ENCODE measurements around the gene CYSRT1.

The CYSRT1 gene

GRCh38 chr9:137266162-137266527 lies 41.2 kb downstream of the CYSRT1 start:
- no peak for ATAC-seq (replicated peaks; ENCODE audit: extremely low read depth, poor library complexity, severe bottlenecking)
- H3K27ac Mint-ChIP-seq (ENCODE audit: low read depth): no peak overlapping the region
- DNase-seq (ENCODE audit: low spot score in 2 of 2): no peak
- H3K36me3 Mint-ChIP-seq (ENCODE audit: insufficient read depth): peaks cover 18% of the 10 kb centered on the region
- no peaks in the 10 kb centered on the region for H3K9me3 Mint-ChIP-seq
- H3K4me1 Mint-ChIP-seq: peaks cover 7% of the 10 kb centered on the region
- H3K27me3 Mint-ChIP-seq: no peaks in the 10 kb centered on the region
- no peak overlapping the region for H3K4me3 Mint-ChIP-seq

- Mint-ChIP-seq H3K27me3 (no peaks in the 10 kb centered on the region), H3K9me3 (no peaks in the 10 kb centered on the region), H3K4me1 (peaks cover 8% of the 10 kb centered on the region), H3K36me3 (ENCODE audit: insufficient read depth) (peaks cover 22% of the 10 kb centered on the region), H3K4me3 (no peak overlapping the region), H3K27ac (ENCODE audit: low read depth) (peak overlapping the region; percentile 41)
- no peak for ATAC-seq (replicated peaks; ENCODE audit: extremely low read depth, poor library complexity, severe bottlenecking)
- DNase-seq (ENCODE audit: low spot score in 2 of 2): no peak
Measured at GRCh38 chr9:137266585-137267453, 41.8 kb downstream of the CYSRT1 start.

DNA sequence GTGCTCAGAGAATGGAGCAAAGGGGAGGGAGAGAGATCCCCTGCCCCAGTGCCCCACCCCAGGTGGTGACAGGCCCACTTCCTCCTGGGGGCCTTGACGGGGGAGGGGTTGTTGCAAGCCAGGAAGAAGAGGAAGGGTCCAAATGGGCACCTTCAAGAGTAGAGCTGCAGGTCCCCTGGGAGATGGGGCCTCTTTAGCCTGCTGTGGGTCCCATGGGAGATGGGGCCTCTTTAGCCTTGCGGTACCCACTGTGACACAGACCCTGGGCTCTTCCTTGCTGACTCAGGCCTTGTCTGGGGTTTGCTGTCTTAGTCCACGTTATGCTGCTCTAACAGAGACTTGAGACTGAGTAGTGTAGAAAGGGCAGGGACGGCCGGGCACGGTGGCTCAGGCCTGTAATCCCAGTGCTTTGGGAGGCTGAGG lies 43.0 kb downstream of the CYSRT1 start:
- DNase-seq (ENCODE audit: low spot score in 2 of 2): no peak
- Mint-ChIP-seq H3K4me1 (peaks cover 6% of the 10 kb centered on the region), H3K27ac (ENCODE audit: low read depth) (no peak overlapping the region), H3K9me3 (no peaks in the 10 kb centered on the region), H3K4me3 (no peak overlapping the region), H3K27me3 (no peaks in the 10 kb centered on the region), H3K36me3 (ENCODE audit: insufficient read depth) (peaks cover 22% of the 10 kb centered on the region)
- no peak for ATAC-seq (replicated peaks; ENCODE audit: extremely low read depth, poor library complexity, severe bottlenecking)

DNA sequence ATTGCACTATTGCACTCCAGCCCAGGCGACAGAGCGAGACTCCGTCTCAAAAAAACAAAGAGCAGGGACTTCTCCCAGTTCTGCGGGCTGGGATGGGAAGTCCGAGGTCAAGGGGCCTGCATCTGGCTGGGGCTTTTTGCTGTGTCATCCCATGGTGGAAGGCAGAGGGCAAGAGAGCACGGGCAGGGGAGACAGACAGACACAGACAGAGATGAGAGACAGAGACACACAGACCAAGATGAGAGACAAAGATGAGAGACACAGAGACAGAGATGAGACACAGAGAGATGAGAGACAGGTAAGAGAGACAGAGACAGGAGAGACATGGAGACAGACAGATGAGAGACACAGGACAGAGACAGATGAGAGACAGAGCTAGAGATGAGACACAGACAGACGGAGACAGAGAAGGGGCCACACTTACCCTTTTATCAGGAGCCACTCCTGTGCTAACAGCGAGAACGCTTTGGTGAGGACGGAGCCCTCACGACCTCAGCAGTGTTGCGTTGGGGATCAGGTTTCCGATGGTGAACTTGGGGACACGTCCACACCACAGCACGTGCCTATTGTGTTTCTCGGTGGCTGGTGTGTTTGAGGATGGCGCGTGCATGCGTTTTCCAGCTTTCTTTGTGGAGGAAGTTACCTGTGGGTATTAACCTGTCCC lies 43.7 kb downstream of the CYSRT1 start:
- peaks cover 6% of the 10 kb centered on the region for H3K4me1 Mint-ChIP-seq
- H3K9me3 Mint-ChIP-seq: no peaks in the 10 kb centered on the region
- peaks cover 22% of the 10 kb centered on the region for H3K36me3 Mint-ChIP-seq (ENCODE audit: insufficient read depth)
- no peak overlapping the region for H3K27ac Mint-ChIP-seq (ENCODE audit: low read depth)
- DNase-seq (ENCODE audit: low spot score in 2 of 2): no peak
- H3K4me3 Mint-ChIP-seq: no peak overlapping the region
- ATAC-seq (replicated peaks; ENCODE audit: extremely low read depth, poor library complexity, severe bottlenecking): no peak
- no peaks in the 10 kb centered on the region for H3K27me3 Mint-ChIP-seq

DNA sequence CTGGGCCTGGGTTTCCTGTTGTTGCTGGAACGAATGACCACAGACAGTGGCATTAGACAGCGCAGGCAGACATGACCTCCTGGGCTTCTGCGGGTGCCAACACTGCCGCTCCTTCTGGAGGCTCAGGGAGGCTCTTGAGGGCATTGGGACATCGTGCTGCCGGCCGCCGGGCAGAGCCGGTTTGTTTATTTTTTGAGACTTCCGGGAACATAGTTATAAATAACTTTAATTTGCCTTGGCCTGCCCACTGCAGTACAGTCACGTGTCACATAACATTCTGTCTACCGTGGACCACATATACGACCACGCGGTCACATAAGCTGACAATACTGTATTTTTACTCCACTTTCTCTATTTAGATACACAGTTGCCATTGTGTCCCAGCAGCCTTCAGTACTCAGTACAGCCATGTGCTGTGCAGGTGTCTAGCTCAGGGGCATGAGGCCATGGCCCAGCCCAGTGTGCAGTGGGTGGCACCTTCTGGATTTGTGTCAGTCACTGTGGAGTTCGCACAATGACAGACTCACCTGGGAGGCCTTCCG lies 44.3 kb downstream of the CYSRT1 start:
- Mint-ChIP-seq H3K36me3 (ENCODE audit: insufficient read depth) (peaks cover 18% of the 10 kb centered on the region), H3K4me3 (no peak overlapping the region), H3K4me1 (peaks cover 7% of the 10 kb centered on the region), H3K9me3 (no peaks in the 10 kb centered on the region), H3K27ac (ENCODE audit: low read depth) (no peak overlapping the region), H3K27me3 (no peaks in the 10 kb centered on the region)
- DNase-seq (ENCODE audit: low spot score in 2 of 2) (no peak), ATAC-seq (replicated peaks; ENCODE audit: extremely low read depth, poor library complexity, severe bottlenecking) (no peak)

DNA sequence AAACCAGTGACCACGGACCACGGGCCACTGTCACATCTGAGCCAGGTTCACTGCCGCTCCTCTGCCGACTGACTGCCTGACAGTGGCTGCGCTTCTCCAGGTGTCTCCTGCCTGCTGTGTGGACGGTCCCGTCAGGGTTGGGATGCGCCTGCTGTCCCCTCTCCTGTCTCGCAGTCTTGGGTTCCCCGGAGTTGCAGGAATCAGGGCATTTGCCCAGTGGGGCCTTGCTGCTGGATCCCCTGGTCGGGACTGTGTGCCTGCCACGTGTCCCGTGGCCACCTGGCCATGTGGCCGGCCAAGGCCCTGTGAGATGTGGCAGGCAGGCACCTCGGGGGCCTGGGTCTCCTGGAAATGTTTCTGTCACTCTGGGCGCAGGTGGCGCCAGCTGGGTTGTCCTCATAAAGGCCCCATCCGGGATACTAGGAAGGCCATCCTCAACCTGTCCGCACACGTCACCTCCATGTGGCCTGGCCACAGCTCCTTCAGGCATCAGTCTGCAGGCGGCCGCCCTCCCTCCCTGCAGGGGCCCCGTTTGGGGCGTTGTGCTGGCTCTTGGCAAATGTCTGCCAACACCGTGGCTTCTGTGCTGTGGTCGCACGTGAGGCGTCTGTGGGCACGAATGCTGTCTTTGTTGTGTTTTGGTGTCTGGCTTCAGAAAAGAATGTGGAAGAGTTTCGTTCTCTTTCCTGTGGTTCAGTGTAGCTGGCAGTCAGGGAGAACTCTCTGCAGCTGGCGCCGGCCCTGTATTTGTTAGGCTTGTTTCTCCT lies 46.1 kb downstream of the CYSRT1 start:
- H3K4me1 Mint-ChIP-seq: peaks cover 19% of the 10 kb centered on the region
- H3K27ac Mint-ChIP-seq (ENCODE audit: low read depth): no peak overlapping the region
- H3K9me3 Mint-ChIP-seq: no peaks in the 10 kb centered on the region
- DNase-seq (ENCODE audit: low spot score in 2 of 2) (no peak), ATAC-seq (replicated peaks; ENCODE audit: extremely low read depth, poor library complexity, severe bottlenecking) (peak; percentile 28)
- peaks cover 16% of the 10 kb centered on the region for H3K36me3 Mint-ChIP-seq (ENCODE audit: insufficient read depth)
- no peak overlapping the region for H3K4me3 Mint-ChIP-seq
- no peaks in the 10 kb centered on the region for H3K27me3 Mint-ChIP-seq

GRCh38 chr9:137271696-137272076 lies 46.7 kb downstream of the CYSRT1 start:
- H3K4me3 Mint-ChIP-seq: no peak overlapping the region
- H3K27me3 Mint-ChIP-seq: no peaks in the 10 kb centered on the region
- no peaks in the 10 kb centered on the region for H3K9me3 Mint-ChIP-seq
- peaks cover 16% of the 10 kb centered on the region for H3K36me3 Mint-ChIP-seq (ENCODE audit: insufficient read depth)
- H3K27ac Mint-ChIP-seq (ENCODE audit: low read depth): no peak overlapping the region
- DNase-seq (ENCODE audit: low spot score in 2 of 2) (no peak), ATAC-seq (replicated peaks; ENCODE audit: extremely low read depth, poor library complexity, severe bottlenecking) (no peak)
- peaks cover 19% of the 10 kb centered on the region for H3K4me1 Mint-ChIP-seq

DNA sequence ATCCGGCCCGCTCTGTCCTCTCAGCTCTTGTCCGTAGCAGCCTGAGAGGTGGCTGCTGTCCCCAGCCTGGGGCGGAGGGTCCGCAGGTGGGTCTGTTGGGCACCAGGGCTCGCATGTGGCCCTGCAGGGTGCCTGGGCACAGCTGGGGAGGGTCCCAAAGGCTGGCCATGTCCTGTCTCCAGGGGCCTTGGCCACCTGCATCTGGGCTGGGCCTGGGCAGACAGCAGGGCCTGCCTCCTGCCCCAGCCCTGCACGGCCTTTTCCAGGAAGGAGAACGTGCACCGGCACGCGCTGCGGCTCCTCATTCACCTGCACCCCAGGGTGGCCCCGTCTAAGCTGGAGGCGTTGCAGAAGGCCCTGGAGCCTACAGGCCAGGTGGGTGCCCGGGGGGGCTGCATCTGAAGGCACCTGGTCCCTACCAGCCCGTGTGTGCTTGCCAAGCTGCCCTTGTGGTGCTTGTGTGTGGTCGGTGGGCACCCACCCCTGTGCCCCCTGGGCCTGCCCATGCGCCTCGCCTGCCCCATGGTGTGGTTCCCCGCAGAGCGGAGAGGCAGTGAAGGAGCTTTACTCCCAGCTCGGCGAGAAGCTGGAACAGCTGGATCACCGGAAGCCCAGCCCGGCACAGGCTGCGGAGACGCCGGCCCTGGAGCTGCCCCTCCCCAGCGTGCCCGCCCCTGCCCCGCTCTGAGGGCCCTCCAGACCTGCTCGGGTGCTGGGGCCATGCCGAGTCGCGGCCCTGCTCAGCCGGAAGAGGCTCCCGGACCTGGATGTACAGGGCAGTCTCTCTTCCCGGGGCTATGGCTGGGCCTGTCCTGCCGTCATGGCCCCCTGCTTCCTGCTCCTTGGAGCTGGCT lies 47.5 kb downstream of the CYSRT1 start:
- DNase-seq (ENCODE audit: low spot score in 2 of 2): no peak
- H3K36me3 Mint-ChIP-seq (ENCODE audit: insufficient read depth): peaks cover 15% of the 10 kb centered on the region
- H3K4me1 Mint-ChIP-seq: peaks cover 22% of the 10 kb centered on the region
- no peak overlapping the region for H3K4me3 Mint-ChIP-seq
- ATAC-seq (replicated peaks; ENCODE audit: extremely low read depth, poor library complexity, severe bottlenecking): no peak
- no peak overlapping the region for H3K27ac Mint-ChIP-seq (ENCODE audit: low read depth)
- H3K27me3 Mint-ChIP-seq: no peaks in the 10 kb centered on the region
- no peaks in the 10 kb centered on the region for H3K9me3 Mint-ChIP-seq

DNA sequence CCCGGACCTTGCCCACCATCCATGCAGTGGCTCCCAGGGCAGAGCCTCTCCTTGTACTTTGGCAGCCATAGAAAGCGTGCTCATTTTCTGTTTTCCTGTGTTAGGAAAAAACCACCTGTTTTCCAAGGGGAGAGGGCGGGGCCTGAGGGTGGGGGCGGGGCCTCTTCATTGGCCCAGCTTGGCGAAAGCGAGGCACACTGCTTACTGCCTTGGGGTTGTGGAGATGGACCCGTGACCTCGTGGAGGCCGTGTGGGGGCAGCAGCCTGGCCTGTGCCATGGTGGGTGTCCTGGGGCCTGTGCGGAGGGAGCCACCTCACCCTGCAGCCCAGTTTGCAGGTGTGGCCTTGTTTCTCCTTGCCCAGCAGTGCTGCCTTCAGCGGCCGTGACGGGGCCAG lies 48.1 kb downstream of the CYSRT1 start:
- Mint-ChIP-seq H3K36me3 (ENCODE audit: insufficient read depth) (peaks cover 13% of the 10 kb centered on the region), H3K27ac (ENCODE audit: low read depth) (no peak overlapping the region), H3K4me1 (peaks cover 25% of the 10 kb centered on the region), H3K4me3 (no peak overlapping the region), H3K27me3 (no peaks in the 10 kb centered on the region), H3K9me3 (no peaks in the 10 kb centered on the region)
- DNase-seq (ENCODE audit: low spot score in 2 of 2): no peak
- no peak for ATAC-seq (replicated peaks; ENCODE audit: extremely low read depth, poor library complexity, severe bottlenecking)

GRCh38 chr9:137273611-137274320 lies 48.8 kb downstream of the CYSRT1 start:
- DNase-seq (ENCODE audit: low spot score in 2 of 2) (no peak), ATAC-seq (replicated peaks; ENCODE audit: extremely low read depth, poor library complexity, severe bottlenecking) (no peak)
- Mint-ChIP-seq H3K36me3 (ENCODE audit: insufficient read depth) (peaks cover 11% of the 10 kb centered on the region), H3K27ac (ENCODE audit: low read depth) (no peak overlapping the region), H3K4me3 (no peak overlapping the region), H3K4me1 (peaks cover 25% of the 10 kb centered on the region), H3K9me3 (no peaks in the 10 kb centered on the region), H3K27me3 (no peaks in the 10 kb centered on the region)

DNA sequence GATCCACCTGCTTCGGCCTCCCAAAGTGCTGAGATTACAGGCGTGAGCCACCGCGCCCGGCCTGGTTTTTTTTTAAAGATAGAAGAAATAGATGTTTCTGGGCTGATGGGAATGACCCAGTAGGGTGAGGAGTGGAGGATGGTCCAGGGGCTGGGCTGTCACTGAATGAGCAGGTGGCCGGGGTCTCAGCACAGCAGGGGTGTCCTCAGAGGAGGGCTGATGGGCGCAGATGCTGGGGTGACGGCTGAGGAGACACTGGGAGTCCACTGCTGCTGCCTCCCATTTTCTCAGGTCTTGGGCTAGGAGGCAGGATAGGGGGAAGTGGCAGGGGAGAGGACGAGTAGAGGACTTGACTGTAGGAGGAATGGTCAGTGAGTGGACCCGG lies 50.2 kb downstream of the CYSRT1 start:
- Mint-ChIP-seq H3K27me3 (no peaks in the 10 kb centered on the region), H3K4me1 (peaks cover 25% of the 10 kb centered on the region), H3K36me3 (ENCODE audit: insufficient read depth) (peaks cover 7% of the 10 kb centered on the region), H3K9me3 (no peaks in the 10 kb centered on the region), H3K4me3 (peak overlapping the region; percentile 5), H3K27ac (ENCODE audit: low read depth) (peak overlapping the region; percentile 77)
- DNase-seq (ENCODE audit: low spot score in 2 of 2): no peak
- no peak for ATAC-seq (replicated peaks; ENCODE audit: extremely low read depth, poor library complexity, severe bottlenecking)
